ENCODE results near the gene AGBL1.

The AGBL1 gene

GRCh38 chr15:86042226-86042625 lies 37.4 kb upstream of the AGBL1 start:
- no peak overlapping the region for H3K9ac ChIP-seq (ENCODE audit: low read depth, low read length)
- no peaks in the 10 kb centered on the region for H3K79me2 ChIP-seq (ENCODE audit: insufficient read depth, low read length)
- H3K36me3 ChIP-seq (ENCODE audit: insufficient read depth, low read length), result no peaks in the 10 kb centered on the region
- TF ChIP-seq CTCF (IDR thresholded peaks at IDR 0.05; ENCODE audit: borderline replicate concordance, extremely low read depth, low read length, poor library complexity, severe bottlenecking) (no peak), EZH2 (IDR thresholded peaks at IDR 0.05; ENCODE audit: borderline replicate concordance, low read depth, low read length, severe bottlenecking) (no peak)
- no peaks in the 10 kb centered on the region for H3K27me3 ChIP-seq (ENCODE audit: insufficient read depth, low read length, poor library complexity)
- no peak for ATAC-seq (ENCODE audit: insufficient read depth, low read depth)
- H2AFZ ChIP-seq (ENCODE audit: low read depth, low read length), result no peak overlapping the region
- no peak overlapping the region for H3K27ac ChIP-seq (ENCODE audit: low read length)
- no peaks in the 10 kb centered on the region for H3K9me3 ChIP-seq (ENCODE audit: insufficient read depth, low read length, severe bottlenecking)
- no peaks in the 10 kb centered on the region for H4K20me1 ChIP-seq (ENCODE audit: insufficient read depth, low read length)
- no peak for DNase-seq
- no peak overlapping the region for H3K4me3 ChIP-seq (ENCODE audit: low read depth in 1 of 2, low read length in 2 of 2)
- H3K4me1 ChIP-seq (ENCODE audit: insufficient read depth, low read length), result peaks cover 29% of the 10 kb centered on the region
- no peak overlapping the region for H3K4me2 ChIP-seq (ENCODE audit: insufficient read depth, low read length)

DNA sequence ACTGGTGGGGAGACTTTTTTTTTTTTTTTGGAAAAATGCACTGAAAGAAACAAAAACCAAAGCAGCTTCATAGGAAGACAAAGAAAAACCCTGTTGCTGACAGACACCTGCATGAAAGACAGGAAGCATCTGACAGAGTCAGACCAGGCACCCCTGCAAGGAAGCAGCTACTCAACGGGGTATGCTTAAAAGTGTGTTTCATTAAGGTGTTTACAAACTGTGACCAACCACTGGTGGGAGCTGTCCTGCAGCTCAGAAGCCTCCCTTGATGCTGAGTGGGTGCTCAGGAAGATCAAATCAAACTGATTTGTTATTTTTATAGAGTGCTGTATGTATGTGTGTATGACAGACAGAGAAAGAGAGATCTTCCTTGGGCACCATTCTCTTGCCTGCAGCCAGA lies 34.7 kb upstream of the AGBL1 start:
- H3K9ac ChIP-seq (ENCODE audit: low read depth, low read length), result peak overlapping the region; percentile 42
- no peaks in the 10 kb centered on the region for H3K27me3 ChIP-seq (ENCODE audit: insufficient read depth, low read length, poor library complexity)
- H3K4me1 ChIP-seq (ENCODE audit: insufficient read depth, low read length), result peaks cover 29% of the 10 kb centered on the region
- H3K4me2 ChIP-seq (ENCODE audit: insufficient read depth, low read length), result peak overlapping the region; percentile 43
- no peak for TF ChIP-seq EZH2 (IDR thresholded peaks at IDR 0.05; ENCODE audit: borderline replicate concordance, low read depth, low read length, severe bottlenecking)
- TF ChIP-seq CTCF (IDR thresholded peaks at IDR 0.05; ENCODE audit: borderline replicate concordance, extremely low read depth, low read length, poor library complexity, severe bottlenecking), result peak; percentile 74
- H4K20me1 ChIP-seq (ENCODE audit: insufficient read depth, low read length), result no peaks in the 10 kb centered on the region
- H3K36me3 ChIP-seq (ENCODE audit: insufficient read depth, low read length), result no peaks in the 10 kb centered on the region
- DNase-seq, result peak; percentile 72
- no peaks in the 10 kb centered on the region for H3K79me2 ChIP-seq (ENCODE audit: insufficient read depth, low read length)
- H3K4me3 ChIP-seq (ENCODE audit: low read depth in 1 of 2, low read length in 2 of 2), result no peak overlapping the region
- peak; percentile 96 for ATAC-seq (ENCODE audit: insufficient read depth, low read depth)
- no peaks in the 10 kb centered on the region for H3K9me3 ChIP-seq (ENCODE audit: insufficient read depth, low read length, severe bottlenecking)
- H3K27ac ChIP-seq (ENCODE audit: low read length), result peak overlapping the region; percentile 80
- H2AFZ ChIP-seq (ENCODE audit: low read depth, low read length), result peak overlapping the region; percentile 58

DNA sequence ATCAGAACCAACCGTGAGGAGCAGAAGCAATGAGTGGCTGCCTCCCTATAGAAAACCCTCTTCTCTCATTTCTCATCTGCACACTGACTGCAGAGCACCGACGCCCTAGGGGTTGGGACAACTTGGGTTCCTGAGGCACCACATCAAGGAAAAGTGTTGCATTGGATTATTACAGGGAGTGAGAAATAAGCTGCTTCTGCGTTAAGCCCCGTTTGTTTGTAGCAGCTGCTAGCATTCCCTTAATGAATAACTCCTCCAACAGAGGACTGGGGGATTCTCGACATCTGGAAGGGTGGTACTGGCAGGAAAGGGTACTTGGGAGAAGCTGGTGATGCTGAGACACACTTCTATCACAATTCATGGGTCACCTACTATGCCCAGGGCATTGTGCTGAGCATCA lies 25.3 kb upstream of the AGBL1 start:
- Histone ChIP-seq H3K27me3 (ENCODE audit: insufficient read depth, low read length, poor library complexity) (no peaks in the 10 kb centered on the region), H3K79me2 (ENCODE audit: insufficient read depth, low read length) (no peaks in the 10 kb centered on the region), H3K9ac (ENCODE audit: low read depth, low read length) (no peak overlapping the region), H3K4me3 (ENCODE audit: low read depth in 1 of 2, low read length in 2 of 2) (no peak overlapping the region), H4K20me1 (ENCODE audit: insufficient read depth, low read length) (no peaks in the 10 kb centered on the region), H3K27ac (ENCODE audit: low read length) (no peak overlapping the region), H2AFZ (ENCODE audit: low read depth, low read length) (no peak overlapping the region), H3K4me2 (ENCODE audit: insufficient read depth, low read length) (no peak overlapping the region), H3K9me3 (ENCODE audit: insufficient read depth, low read length, severe bottlenecking) (no peaks in the 10 kb centered on the region), H3K4me1 (ENCODE audit: insufficient read depth, low read length) (no peaks in the 10 kb centered on the region), H3K36me3 (ENCODE audit: insufficient read depth, low read length) (no peaks in the 10 kb centered on the region)
- no peak for DNase-seq
- ATAC-seq (ENCODE audit: insufficient read depth, low read depth), result no peak
- no peak for TF ChIP-seq EZH2 (IDR thresholded peaks at IDR 0.05; ENCODE audit: borderline replicate concordance, low read depth, low read length, severe bottlenecking)
- no peak for TF ChIP-seq CTCF (IDR thresholded peaks at IDR 0.05; ENCODE audit: borderline replicate concordance, extremely low read depth, low read length, poor library complexity, severe bottlenecking)

- no peak overlapping the region for H3K4me3 ChIP-seq (ENCODE audit: low read depth in 1 of 2, low read length in 2 of 2)
- TF ChIP-seq EZH2 (IDR thresholded peaks at IDR 0.05; ENCODE audit: borderline replicate concordance, low read depth, low read length, severe bottlenecking), result no peak
- TF ChIP-seq CTCF (IDR thresholded peaks at IDR 0.05; ENCODE audit: borderline replicate concordance, extremely low read depth, low read length, poor library complexity, severe bottlenecking), result no peak
- no peak overlapping the region for H2AFZ ChIP-seq (ENCODE audit: low read depth, low read length)
- ATAC-seq (ENCODE audit: insufficient read depth, low read depth), result no peak
- H3K9ac ChIP-seq (ENCODE audit: low read depth, low read length), result no peak overlapping the region
- no peaks in the 10 kb centered on the region for H3K79me2 ChIP-seq (ENCODE audit: insufficient read depth, low read length)
- no peaks in the 10 kb centered on the region for H3K36me3 ChIP-seq (ENCODE audit: insufficient read depth, low read length)
- no peak overlapping the region for H3K27ac ChIP-seq (ENCODE audit: low read length)
- no peaks in the 10 kb centered on the region for H3K9me3 ChIP-seq (ENCODE audit: insufficient read depth, low read length, severe bottlenecking)
- H4K20me1 ChIP-seq (ENCODE audit: insufficient read depth, low read length), result no peaks in the 10 kb centered on the region
- H3K4me2 ChIP-seq (ENCODE audit: insufficient read depth, low read length), result no peak overlapping the region
- H3K4me1 ChIP-seq (ENCODE audit: insufficient read depth, low read length), result no peaks in the 10 kb centered on the region
- DNase-seq, result no peak
- no peaks in the 10 kb centered on the region for H3K27me3 ChIP-seq (ENCODE audit: insufficient read depth, low read length, poor library complexity)
Measured at GRCh38 chr15:86055688-86056087, 24.0 kb upstream of the AGBL1 start.

All from DND-41 (cell line).